OCI-LY7 (cell line): ENCODE measurements around the gene TNNI3K. TPM values are rescaled to one million over a fixed set of nuclear protein-coding genes. Genes with fewer than 3 reads are reported as not detected.

Source experiments
- BruUV-seq: library from RNA; stranded (reverse); fragments of 400-500 nt; replicated peaks from 2 replicates; lab custom pipeline; 2021; lab: Mats Ljungman, UMichigan
- CTCF ChIA-PET: fragments of 300-600 bp; sonication (Branson Sonifier 250); formaldehyde crosslinking; loops from one replicate; lab custom pipeline; 2022; ENCODE audit warnings: antibody characterized with exemption; ENCODE audit not compliant: unreplicated experiment; lab: Charles Lee
- POLR2A ChIA-PET: fragments of 300-600 bp; sonication (Branson Sonifier 250); formaldehyde crosslinking; loops from one replicate; lab custom pipeline; 2022; ENCODE audit warnings: antibody characterized with exemption; lab: Charles Lee
- DNase-seq: peaks from one replicate; pipeline ENCODE4 v3.0.0-alpha.2; 2015; ENCODE audit warnings: low spot score
- H2AFZ ChIP-seq: fragments of 200-600 bp; sonication (generic), shearing (Covaris generic); 2 replicates; pipeline ENCODE4 v1.6.1; 2014; ENCODE audit warnings: mild to moderate bottlenecking, antibody characterized with exemption, low read length, moderate library complexity
- H3K27ac ChIP-seq: fragments of 200-600 bp; sonication (generic); 2 replicates; pipeline ENCODE4 v1.5.1; 2014; ENCODE audit warnings: mixed run types, low read depth, mild to moderate bottlenecking, moderate library complexity, low read length, inconsistent platforms; ENCODE audit not compliant: poor library complexity, severe bottlenecking
- H3K36me3 ChIP-seq: fragments of 200-600 bp; sonication (generic); 2 replicates; pipeline ENCODE4 v1.6.1; 2014; ENCODE audit warnings: mild to moderate bottlenecking, antibody characterized with exemption, low read length, moderate library complexity, mixed read lengths; ENCODE audit not compliant: insufficient read depth
- H3K4me1 ChIP-seq: fragments of 200-600 bp; sonication (generic); 2 replicates; pipeline ENCODE4 v1.5.1; 2014; ENCODE audit warnings: mild to moderate bottlenecking, low read length; ENCODE audit not compliant: insufficient read depth, poor library complexity, severe bottlenecking
- H3K4me2 ChIP-seq: fragments of 200-600 bp; sonication (generic); 2 replicates; pipeline ENCODE4 v1.6.1; 2014; ENCODE audit warnings: mild to moderate bottlenecking, low read length
- H3K4me3 ChIP-seq: fragments of 200-600 bp; sonication (generic); 2 replicates; pipeline ENCODE4 v1.5.1; 2014; ENCODE audit warnings: mild to moderate bottlenecking, low read depth, low read length; ENCODE audit not compliant: poor library complexity, severe bottlenecking
- H3K79me2 ChIP-seq: fragments of 200-600 bp; sonication (generic); 2 replicates; pipeline ENCODE4 v1.6.1; 2016; ENCODE audit warnings: low read depth, mild to moderate bottlenecking, low read length, moderate library complexity, mixed read lengths; ENCODE audit not compliant: insufficient read depth
- H3K9me2 ChIP-seq: fragments of 200-600 bp; sonication (generic); 2 replicates; pipeline ENCODE4 v1.6.1; 2016; ENCODE audit warnings: mild to moderate bottlenecking, low read length, mixed read lengths; ENCODE audit not compliant: insufficient read depth
- H3K9me3 ChIP-seq: fragments of 200-600 bp; sonication (generic); 2 replicates; pipeline ENCODE4 v1.6.1; 2014; ENCODE audit warnings: mild to moderate bottlenecking, mixed run types, low read length, mixed read lengths
- H4K20me1 ChIP-seq: fragments of 200-600 bp; sonication (generic); 2 replicates; pipeline ENCODE4 v1.6.1; 2014; ENCODE audit warnings: mild to moderate bottlenecking, antibody characterized with exemption, low read length, moderate library complexity, mixed read lengths; ENCODE audit not compliant: insufficient read depth
- CTCF ChIP-seq: fragments of 200-600 bp; sonication (generic); conservative IDR thresholded peaks from 2 replicates; pipeline ENCODE4 v1.5.1; 2014; ENCODE audit warnings: mild to moderate bottlenecking, antibody characterized with exemption, low read length, moderate library complexity, mixed read lengths
- EZH2phosphoT487 ChIP-seq: fragments of 200-600 bp; sonication (generic); IDR thresholded peaks from 2 replicates; pipeline ENCODE4 v1.6.1; 2018; ENCODE audit warnings: low read depth, borderline replicate concordance, mild to moderate bottlenecking, mixed run types, antibody characterized with exemption, low read length, moderate library complexity, mixed read lengths
- intact Hi-C: fragments of 100-400 bp; cut with micrococcal nuclease; formaldehyde crosslinking; loops from one replicate; pipeline ENCODE4 v1.10.0; 2022; ENCODE audit not compliant: unreplicated experiment
- total RNA-seq, 2 experiments: library from RNA; depleted of rRNA in 1 of 2; stranded (reverse); fragments of >200 nt in 1 of 2; shearing (Covaris generic) in 1 of 2; gene quantifications; 2 replicates each; pipeline ENCODE4 v1.2.3, GENCODE V29; 2014 to 2022

Gene TNNI3K
- total RNA-seq, 2 experiments from 2014 or later = not detected

GRCh38 chr1:74344387-74344786 is 109.2 kb downstream of the TNNI3K start:
- BruUV-seq = no TSS peak
- H3K4me1 ChIP-seq = no peaks in the 10 kb centered on the region
- no peaks in the 10 kb centered on the region for H3K36me3 ChIP-seq
- H3K79me2 ChIP-seq = no peaks in the 10 kb centered on the region
- DNase-seq = no peak
- no peaks in the 10 kb centered on the region for H3K9me3 ChIP-seq
- POLR2A ChIA-PET = no interaction called here
- no peaks in the 10 kb centered on the region for H4K20me1 ChIP-seq
- H3K4me3 ChIP-seq = no peak overlapping the region
- no peak overlapping the region for H3K4me2 ChIP-seq
- CTCF ChIA-PET = no interaction called here
- no peak overlapping the region for H3K27ac ChIP-seq
- no peak overlapping the region for H2AFZ ChIP-seq
- H3K9me2 ChIP-seq = no peaks in the 10 kb centered on the region
- intact Hi-C loops = no loop called here
- TF ChIP-seq CTCF (no peak), EZH2phosphoT487 (no peak)

GRCh38 chr1:74356493-74356892 is 121.3 kb downstream of the TNNI3K start:
- Histone ChIP-seq H3K4me1 (no peaks in the 10 kb centered on the region), H3K4me3 (no peak overlapping the region), H3K79me2 (no peaks in the 10 kb centered on the region), H2AFZ (no peak overlapping the region), H3K36me3 (no peaks in the 10 kb centered on the region), H3K4me2 (no peak overlapping the region), H4K20me1 (no peaks in the 10 kb centered on the region), H3K27ac (no peak overlapping the region), H3K9me3 (no peaks in the 10 kb centered on the region), H3K9me2 (no peaks in the 10 kb centered on the region)
- BruUV-seq = no TSS peak
- ChIA-PET POLR2A (no interaction called here), CTCF (no interaction called here)
- TF ChIP-seq EZH2phosphoT487 (no peak), CTCF (no peak)
- DNase-seq = no peak
- intact Hi-C loops = no loop called here

DNA sequence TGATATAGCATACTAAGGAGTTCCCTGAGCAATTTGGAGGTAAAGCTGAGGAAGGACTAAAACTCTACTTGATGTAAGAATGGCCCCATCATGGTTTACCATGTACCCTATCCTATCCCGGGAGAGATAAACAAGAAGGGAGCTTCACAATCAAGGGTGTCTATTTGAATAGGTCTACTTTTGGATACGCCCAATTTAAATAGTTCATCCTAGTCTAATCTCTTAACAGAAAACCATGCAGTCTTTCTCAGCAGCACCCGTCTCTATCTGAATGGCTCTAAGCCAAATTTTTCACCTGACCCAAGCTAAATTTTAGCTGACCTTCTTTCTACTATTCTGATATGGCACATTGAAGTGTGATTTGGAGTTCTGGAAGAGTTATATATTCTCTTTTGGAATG is 122.0 kb downstream of the TNNI3K start:
- Histone ChIP-seq H3K4me1 (no peaks in the 10 kb centered on the region), H3K4me3 (no peak overlapping the region), H3K79me2 (no peaks in the 10 kb centered on the region), H2AFZ (no peak overlapping the region), H4K20me1 (no peaks in the 10 kb centered on the region), H3K27ac (no peak overlapping the region), H3K9me3 (no peaks in the 10 kb centered on the region), H3K4me2 (no peak overlapping the region), H3K36me3 (no peaks in the 10 kb centered on the region), H3K9me2 (no peaks in the 10 kb centered on the region)
- no TSS peak for BruUV-seq
- intact Hi-C loops = no loop called here
- DNase-seq = no peak
- TF ChIP-seq EZH2phosphoT487 (no peak), CTCF (no peak)
- POLR2A ChIA-PET = no interaction called here
- CTCF ChIA-PET = no interaction called here
